ENCODE data around the gene NUDT16L1.
"Not testable (repeated sequence)": the region's sequence is repeated elsewhere in the genome, so short reads cannot be mapped to it uniquely, and the experiment has no call there.

Gene NUDT16L1

GRCh38 chr16:4724661-4725270, 31.4 kb downstream of the NUDT16L1 start:
- no peak for DNase-seq

GRCh38 chr16:4726616-4727015, 33.3 kb downstream of the NUDT16L1 start:
- DNase-seq: no peak

DNA sequence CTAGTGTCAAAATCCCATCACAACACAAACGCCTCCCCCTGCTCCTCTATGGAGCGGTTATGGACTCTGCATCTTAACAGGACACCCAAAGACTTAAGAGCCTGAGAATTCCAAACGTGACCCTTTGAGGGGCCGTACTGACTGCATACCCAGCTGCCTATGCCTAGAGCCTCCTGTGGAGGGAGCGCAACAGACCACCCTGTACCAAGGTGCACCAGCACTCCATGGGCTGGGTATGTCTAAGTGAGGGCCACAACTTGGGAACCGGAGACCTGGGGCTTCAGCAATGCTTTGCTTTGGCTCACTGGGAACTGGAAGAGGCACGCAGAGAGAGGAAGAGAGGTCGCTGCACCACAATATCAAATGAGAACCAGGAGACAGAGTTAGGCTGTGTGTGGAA, 35.3 kb downstream of the NUDT16L1 start:
- DNase-seq: no peak

GRCh38 chr16:4729876-4730275, 36.5 kb downstream of the NUDT16L1 start:
- no peak for DNase-seq

GRCh38 chr16:4733211-4733742, 39.9 kb downstream of the NUDT16L1 start:
- DNase-seq: no peak

DNA sequence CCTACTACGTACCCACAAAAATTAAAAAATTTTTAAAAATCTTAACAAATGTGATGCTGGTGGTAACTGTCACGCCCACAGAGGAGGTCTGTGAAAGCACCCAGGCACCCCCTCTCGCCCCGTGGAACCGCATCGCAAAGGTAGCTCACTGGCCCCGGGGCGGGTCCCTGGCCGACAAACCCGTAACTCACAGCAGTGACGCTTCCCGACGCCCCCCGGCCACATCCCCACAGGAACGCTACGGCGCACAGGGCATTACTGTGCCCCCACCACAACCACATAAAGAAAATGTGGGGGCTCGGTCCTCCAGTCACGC, 40.3 kb downstream of the NUDT16L1 start:
- DNase-seq: peak; percentile 3

DNA sequence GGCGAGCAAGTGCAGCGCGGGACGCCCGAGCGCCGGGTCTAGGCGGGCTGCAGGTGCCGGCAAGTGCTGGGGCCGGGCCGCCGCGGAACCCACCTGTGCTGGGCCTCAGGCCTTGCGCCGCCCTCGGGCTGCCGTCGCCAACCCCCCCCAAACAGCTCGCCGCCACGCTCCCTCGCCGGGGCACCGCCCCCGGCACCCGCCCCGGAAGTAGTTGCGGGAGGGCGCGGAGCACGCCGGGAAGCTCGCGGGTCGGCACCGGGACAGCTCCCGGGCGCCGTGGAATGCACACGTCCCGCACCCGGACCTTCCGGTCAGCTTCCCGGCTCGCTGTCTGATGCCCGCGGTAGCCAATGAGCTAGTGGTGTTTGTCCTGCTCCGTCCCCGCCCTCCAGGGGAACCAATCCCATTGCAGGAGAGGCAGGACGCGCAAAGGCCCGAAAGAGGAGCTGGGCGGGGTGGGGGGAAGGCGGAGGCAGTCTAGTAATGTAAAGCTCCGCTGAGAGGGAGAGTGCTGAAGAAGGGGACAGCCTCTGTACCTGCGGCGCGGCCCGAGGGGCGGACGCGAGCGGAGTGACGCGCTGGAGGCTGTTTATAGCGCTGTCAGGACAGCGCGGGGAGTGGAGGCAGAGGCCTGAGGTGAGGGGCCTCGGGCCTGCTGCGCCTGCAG, 40.8 kb downstream of the NUDT16L1 start, which contains the start of the genes ANKS3 and DNAAF8:
Gene ANKS3 (minus strand): TSS at position 209 of the 667 bp plus-strand sequence. CDS start 4,122 bp downstream, outside the sequence.
Gene DNAAF8 (plus strand): TSS at position 475 of the 667 bp plus-strand sequence. CDS start 1,978 bp downstream, outside the sequence.
- DNase-seq: peak; percentile 69

DNA sequence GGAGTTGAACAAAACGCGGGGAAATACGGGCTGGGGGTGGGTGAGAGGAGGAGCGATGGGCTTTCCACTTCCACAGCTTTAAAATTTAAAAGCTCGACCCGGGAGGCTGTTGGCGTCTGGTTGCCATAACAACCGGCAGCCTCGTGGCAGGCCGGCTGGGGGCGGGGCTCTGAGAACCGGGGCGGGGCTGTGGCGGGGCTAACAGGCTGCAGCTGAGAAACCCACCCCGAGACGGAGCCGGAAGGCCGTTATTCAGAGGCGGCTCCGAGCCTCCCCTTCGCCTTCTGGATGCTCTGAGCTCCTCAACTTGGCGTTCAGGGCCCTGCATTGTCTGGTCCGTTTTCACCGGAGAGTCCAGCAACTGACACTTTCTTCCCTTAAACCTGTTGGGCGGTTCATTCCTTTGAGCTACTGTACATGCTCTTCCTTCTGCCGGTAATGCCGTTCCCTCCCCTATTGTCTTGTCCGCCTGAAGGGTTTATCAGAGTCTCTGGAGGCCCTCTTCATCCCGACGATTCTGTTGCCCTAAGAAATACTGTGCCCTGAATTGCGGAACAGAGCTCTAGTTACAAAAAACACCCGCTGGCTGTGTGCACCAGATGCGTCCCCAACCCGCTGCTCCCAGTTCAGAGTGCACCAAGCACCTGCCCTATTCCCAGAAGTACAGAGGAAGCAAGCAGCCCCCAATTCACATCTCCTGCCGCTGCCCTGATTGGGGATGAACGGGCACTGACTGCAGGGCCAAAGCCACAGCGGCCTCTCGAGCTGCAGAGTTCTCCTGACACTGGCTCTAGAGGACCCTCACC, 41.6 kb downstream of the NUDT16L1 start:
- DNase-seq: peak; percentile 94

DNA sequence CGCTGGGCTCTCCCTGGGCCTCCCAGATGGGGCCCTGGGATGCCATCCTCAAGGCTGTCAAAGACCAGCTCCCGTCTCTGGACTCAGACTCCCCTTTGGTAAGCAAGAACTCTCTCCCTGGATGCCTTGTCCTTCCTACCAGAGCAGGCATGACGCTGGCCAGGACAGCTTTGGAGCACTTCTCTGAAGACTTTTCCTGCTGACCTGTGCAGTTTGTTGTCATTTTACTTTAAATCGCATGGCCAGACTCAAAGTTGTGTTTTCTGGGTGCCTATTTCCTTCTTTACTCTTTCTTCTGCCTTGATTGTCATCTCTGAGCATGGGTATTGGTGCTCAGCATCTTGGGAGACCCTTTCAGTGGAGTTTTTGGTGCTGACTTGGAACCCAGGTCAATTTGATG, 43.2 kb downstream of the NUDT16L1 start:
- no peak for DNase-seq

GRCh38 chr16:4737545-4737944, 44.2 kb downstream of the NUDT16L1 start:
- no peak for DNase-seq

GRCh38 chr16:4738370-4738769, 45.0 kb downstream of the NUDT16L1 start:
- not testable (repeated sequence) for DNase-seq

DNA sequence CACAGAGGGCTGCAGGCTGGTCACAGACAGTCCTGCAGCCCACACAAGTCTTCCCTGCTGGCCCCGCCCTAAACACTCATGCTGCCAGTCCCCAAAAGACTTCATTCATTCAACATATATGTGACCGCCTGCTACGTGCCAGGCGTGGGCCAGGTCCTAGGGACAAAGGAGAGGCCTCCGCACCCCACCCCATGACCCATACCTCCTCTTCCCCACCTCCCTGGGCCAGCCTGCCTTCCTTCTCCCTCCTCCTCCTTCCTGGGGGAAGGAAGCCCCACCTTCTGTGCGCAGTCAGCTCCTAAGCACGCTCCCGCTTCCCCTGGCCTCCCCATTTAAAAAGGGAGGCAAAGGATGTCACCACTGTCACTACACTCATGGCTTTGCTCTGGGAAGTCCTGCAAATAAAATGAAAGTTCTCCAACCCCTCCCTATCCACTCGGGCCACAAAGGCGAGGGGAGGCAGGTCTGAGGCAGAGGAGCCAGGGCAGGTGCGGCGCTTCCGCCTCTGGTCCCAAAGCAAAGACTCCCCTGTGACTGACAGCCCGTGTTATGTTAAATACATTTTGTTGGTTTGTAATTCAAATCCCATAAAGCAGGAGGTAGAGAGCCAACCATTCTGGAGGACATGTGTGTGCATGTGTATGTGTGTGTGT, 50.0 kb downstream of the NUDT16L1 start:
- DNase-seq: no peak

GRCh38 chr16:4744555-4745273, 51.4 kb downstream of the NUDT16L1 start:
- no peak for DNase-seq

DNA sequence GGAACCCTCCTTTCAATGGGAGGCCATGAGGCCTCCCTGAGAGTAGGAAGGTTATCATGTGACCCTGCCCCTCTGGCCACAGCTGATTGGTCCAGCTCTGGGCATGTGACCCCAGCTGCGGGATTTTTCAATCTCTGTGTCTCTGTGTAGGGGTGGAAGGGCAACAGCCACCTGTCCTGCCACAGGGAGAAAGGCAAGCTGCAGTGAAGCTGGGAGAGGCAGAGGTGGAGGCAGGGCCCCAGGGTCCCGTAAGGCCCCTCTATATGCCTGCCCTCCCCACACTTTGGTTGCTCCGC, 51.9 kb downstream of the NUDT16L1 start:
- DNase-seq: no peak
